Duodenal mucosa (tissue), 2 donors: ENCODE results near the gene ODF4.

Experiments used
- H3K27ac ChIP-seq: one replicate; pipeline ENCODE4 v1.7.0; 2013; ENCODE audit warnings: low read depth, low read length
- H3K27me3 ChIP-seq, 2 donors: one replicate each; pipeline ENCODE4 v1.7.0; 2013; ENCODE audit warnings: low read length in 2 of 2, control low read depth in 1 of 2; ENCODE audit not compliant: insufficient read depth in 2 of 2, control insufficient read depth in 1 of 2
- H3K36me3 ChIP-seq, 2 donors: one replicate each; pipeline ENCODE4 v1.7.0; 2013; ENCODE audit warnings: low read length in 2 of 2, control low read depth in 1 of 2; ENCODE audit not compliant: insufficient read depth in 2 of 2, control insufficient read depth in 1 of 2
- H3K4me1 ChIP-seq, 2 donors: one replicate each; pipeline ENCODE4 v1.7.0; 2013; ENCODE audit warnings: low read length in 2 of 2, control low read depth in 1 of 2; ENCODE audit not compliant: insufficient read depth in 2 of 2, control insufficient read depth in 1 of 2
- H3K4me3 ChIP-seq, 2 donors: one replicate each; pipeline ENCODE4 v1.7.0; 2013; ENCODE audit warnings: low read length in 2 of 2, low read depth in 1 of 2
- H3K9ac ChIP-seq, 2 donors: one replicate each; pipeline ENCODE4 v1.7.0; 2013; ENCODE audit warnings: low read length in 2 of 2, low read depth in 1 of 2
- H3K9me3 ChIP-seq, 2 donors: one replicate each; pipeline ENCODE4 v1.7.0; 2013; ENCODE audit warnings: low read length in 2 of 2, control low read depth in 1 of 2; ENCODE audit not compliant: control insufficient read depth in 1 of 2

The ODF4 gene

DNA sequence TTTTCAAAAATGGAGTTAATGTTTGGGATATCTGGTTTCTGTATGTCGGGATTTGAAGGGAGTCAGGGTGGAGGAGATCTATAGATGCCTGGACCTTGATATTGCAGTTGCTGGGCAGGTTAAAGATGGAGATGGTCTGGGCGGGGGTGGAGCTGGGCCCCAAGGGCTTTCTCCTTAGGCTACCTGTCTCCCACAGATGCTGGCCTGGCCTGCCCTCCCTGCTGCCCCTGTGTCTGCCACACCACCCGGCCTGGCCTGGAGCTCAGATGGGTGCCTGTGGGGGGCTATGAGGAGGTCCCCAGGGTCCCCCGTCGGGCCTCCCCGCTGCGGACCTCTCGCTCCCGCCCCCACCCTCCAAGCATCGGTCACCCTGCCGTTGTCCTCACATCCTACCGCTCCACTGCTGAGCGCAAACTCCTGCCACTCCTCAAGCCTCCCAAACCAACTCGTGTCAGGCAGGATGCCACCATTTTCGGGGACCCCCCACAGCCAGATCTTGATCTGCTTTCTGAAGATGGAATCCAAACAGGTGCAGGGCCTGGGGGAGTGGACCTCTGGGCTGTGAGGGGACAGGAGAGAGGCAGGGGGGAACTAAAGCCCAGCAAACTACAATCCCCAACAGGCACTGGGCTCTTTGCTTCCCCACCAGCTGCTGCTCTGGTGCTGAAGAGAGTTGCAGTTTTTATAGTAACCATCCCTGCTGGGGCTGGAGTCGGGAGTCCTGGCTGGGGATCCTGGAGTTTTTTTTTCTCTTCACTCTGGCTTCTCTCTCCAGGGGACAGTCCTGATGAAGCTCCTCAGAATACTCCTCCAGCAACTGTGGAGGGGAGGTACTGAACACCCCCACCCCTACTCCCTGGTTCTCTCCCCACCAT lies 26.7 kb upstream of the ODF4 start:
- H3K4me3 ChIP-seq = no peak overlapping the region
- no peak overlapping the region for H3K9ac ChIP-seq
- peaks cover 36 to 42% of the 10 kb centered on the region in 2 donors for H3K27me3 ChIP-seq
- H3K27ac ChIP-seq = no peak overlapping the region
- H3K4me1 ChIP-seq = no peaks in the 10 kb centered on the region
- no peaks in the 10 kb centered on the region for H3K36me3 ChIP-seq
- no peaks in the 10 kb centered on the region for H3K9me3 ChIP-seq

DNA sequence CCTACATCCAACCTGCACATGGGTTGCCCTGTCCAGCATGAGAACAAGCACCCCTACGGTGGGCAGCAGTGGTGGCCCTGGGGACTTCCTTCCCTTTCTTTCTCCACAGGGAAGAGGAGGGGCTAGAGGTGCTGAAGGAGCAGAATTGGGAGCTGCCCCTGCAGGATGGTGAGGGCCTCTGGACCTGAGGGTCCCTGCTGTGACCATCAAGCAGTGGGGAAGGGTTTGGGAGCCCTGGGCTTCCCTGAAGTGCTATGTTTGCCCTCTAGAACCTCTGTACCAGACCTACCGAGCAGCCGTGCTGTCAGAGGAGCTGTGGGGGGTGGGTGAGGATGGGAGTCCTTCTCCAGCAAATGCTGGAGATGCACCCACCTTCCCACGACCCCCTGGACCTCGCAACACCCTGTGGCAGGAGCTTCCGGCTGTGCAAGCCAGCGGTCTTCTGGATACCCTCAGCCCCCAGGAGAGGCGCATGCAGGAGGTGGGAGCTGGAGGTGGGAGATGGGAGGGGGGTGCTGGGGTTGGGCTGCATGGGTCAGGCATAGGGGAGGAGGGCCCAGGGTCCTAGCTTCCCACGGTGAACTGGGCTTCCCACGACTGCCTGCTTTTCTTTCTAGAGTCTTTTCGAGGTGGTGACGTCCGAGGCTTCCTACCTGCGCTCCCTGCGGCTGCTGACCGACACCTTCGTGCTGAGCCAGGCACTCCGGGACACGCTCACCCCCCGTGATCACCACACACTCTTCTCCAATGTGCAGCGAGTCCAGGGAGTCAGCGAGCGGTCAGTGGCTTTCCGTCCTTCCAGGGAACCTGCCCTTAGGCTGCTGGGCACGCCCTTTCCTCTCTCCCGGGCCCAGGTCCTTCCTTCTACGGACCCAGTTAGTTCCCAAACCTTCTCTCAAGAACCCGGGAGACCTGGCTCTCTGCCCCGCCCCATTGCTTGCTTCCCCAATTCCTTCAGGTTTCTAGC lies 24.6 kb upstream of the ODF4 start:
- Histone ChIP-seq H3K36me3 (no peaks in the 10 kb centered on the region), H3K9me3 (no peaks in the 10 kb centered on the region), H3K27ac (no peak overlapping the region), H3K4me1 (no peaks in the 10 kb centered on the region), H3K9ac (no peak overlapping the region), H3K27me3 (peaks cover 40 to 42% of the 10 kb centered on the region in 2 donors), H3K4me3 (peak overlapping the region in 1 of 2 donors; percentile 22)

GRCh38 chr17:8315764-8316217 lies 23.8 kb upstream of the ODF4 start:
- Histone ChIP-seq H3K9ac (no peak overlapping the region), H3K36me3 (no peaks in the 10 kb centered on the region), H3K4me3 (no peak overlapping the region), H3K27ac (no peak overlapping the region), H3K4me1 (no peaks in the 10 kb centered on the region), H3K27me3 (peaks cover 35 to 36% of the 10 kb centered on the region in 2 donors), H3K9me3 (no peaks in the 10 kb centered on the region)

DNA sequence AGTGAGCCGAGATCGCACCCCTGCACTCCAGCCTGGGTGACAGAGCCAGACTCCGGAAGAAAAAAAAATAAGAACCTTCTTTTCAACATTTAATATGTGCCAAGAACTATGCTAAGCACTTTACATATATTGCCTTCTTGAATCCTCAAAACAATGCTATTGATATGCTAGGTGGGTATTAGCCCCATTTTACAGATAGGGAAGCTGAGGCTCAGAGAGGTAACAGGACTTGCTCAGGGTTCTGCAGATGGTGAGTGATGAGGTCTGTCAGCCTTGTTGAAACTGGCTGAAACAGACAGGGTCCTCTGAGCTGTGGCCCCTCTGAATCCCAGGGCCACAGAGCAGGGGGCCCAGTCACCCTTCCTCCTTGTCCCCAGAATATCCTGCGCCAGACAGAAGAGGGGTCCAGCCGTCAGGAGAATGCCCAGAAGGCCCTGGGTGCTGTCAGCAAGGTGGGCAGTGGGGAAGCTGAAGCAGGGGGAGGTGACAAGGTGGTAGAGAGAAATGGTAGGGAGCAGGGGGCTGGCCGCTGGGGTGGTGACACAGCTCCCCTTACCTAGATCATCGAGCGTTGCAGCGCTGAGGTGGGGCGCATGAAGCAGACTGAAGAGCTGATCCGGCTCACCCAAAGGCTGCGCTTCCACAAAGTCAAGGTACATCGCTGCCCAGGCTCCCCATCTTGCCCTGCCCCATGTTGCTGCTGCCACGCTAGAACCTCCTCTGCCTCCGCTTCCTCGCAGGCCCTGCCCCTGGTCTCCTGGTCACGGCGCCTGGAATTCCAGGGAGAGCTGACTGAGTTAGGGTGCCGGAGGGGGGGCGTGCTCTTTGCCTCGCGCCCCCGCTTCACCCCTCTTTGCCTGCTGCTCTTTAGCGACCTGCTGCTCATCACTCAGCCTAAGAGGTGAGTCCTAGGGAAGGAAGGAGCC lies 21.4 kb upstream of the ODF4 start:
- no peaks in the 10 kb centered on the region for H3K36me3 ChIP-seq
- no peaks in the 10 kb centered on the region for H3K9me3 ChIP-seq
- no peaks in the 10 kb centered on the region for H3K4me1 ChIP-seq
- H3K27me3 ChIP-seq = peaks cover 25 to 31% of the 10 kb centered on the region in 2 donors
- no peak overlapping the region for H3K9ac ChIP-seq
- H3K27ac ChIP-seq = no peak overlapping the region
- H3K4me3 ChIP-seq = no peak overlapping the region

DNA sequence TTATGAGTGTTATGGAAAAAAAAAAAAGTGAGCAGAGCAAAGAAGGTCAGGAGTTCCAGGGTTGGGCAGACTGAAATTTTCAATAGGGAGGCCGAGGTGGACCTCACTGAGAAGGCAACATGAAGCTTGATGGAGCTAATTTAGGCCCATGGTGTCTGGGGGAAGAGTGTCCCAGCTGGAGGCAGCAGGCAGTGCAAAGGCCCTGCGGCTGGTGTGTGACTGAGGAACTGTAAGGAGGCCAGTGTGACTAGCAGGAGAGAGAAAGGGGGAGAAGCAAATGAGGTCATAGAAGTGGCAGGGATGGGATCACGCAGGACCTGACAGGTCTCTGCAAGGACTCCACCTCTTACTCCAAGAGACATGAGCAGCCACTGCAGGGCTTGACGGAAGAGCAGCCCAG lies 19.4 kb upstream of the ODF4 start:
- H3K27me3 ChIP-seq = peaks cover 14 to 24% of the 10 kb centered on the region in 2 donors

GRCh38 chr17:8320990-8321389 lies 18.6 kb upstream of the ODF4 start:
- Histone ChIP-seq H3K4me3 (no peak overlapping the region), H3K9me3 (no peaks in the 10 kb centered on the region), H3K36me3 (no peaks in the 10 kb centered on the region), H3K9ac (no peak overlapping the region), H3K27me3 (peaks cover 7 to 17% of the 10 kb centered on the region in 2 donors), H3K27ac (no peak overlapping the region), H3K4me1 (no peaks in the 10 kb centered on the region)

More for the DNA sequence above, 19.4 kb upstream of the ODF4 start:
- H3K9me3 ChIP-seq = no peaks in the 10 kb centered on the region
- H3K4me3 ChIP-seq = no peak overlapping the region
- no peaks in the 10 kb centered on the region for H3K36me3 ChIP-seq
- H3K27ac ChIP-seq = no peak overlapping the region
- H3K4me1 ChIP-seq = no peaks in the 10 kb centered on the region
- H3K9ac ChIP-seq = no peak overlapping the region

- no peaks in the 10 kb centered on the region for H3K36me3 ChIP-seq
- H3K9me3 ChIP-seq = no peaks in the 10 kb centered on the region
- H3K27me3 ChIP-seq = peaks cover 11 to 18% of the 10 kb centered on the region in 2 donors
- no peak overlapping the region for H3K9ac ChIP-seq
- H3K4me1 ChIP-seq = peaks cover 0 to 5% of the 10 kb centered on the region in 2 donors
- no peak overlapping the region for H3K27ac ChIP-seq
- no peak overlapping the region for H3K4me3 ChIP-seq
These were observed 17.6 kb upstream of the ODF4 start for GRCh38 chr17:8322061-8322460.

DNA sequence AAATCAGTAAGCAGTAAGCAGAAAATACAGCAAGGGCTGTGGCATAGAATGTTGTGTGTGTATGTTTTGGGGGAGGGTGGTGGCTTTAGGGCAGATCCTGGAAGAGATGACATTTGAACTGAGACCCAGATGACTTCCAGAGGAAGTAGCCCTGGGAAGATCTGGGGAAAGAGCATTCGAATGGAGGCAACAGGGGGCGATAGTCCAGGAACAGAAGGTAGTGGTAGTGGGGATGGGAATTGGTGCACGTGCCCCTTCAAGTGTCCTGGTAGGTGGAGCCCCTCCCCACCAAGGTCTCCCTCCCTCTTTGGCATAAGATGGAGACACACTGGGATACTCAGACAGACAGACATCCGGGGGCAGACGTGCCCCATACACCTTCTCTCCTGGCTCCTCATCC lies 15.5 kb upstream of the ODF4 start:
- no peak overlapping the region for H3K9ac ChIP-seq
- H3K9me3 ChIP-seq = no peaks in the 10 kb centered on the region
- H3K27ac ChIP-seq = no peak overlapping the region
- peaks cover 17% of the 10 kb centered on the region in 2 donors for H3K27me3 ChIP-seq
- no peaks in the 10 kb centered on the region for H3K36me3 ChIP-seq
- no peak overlapping the region for H3K4me3 ChIP-seq
- peaks cover 0 to 8% of the 10 kb centered on the region in 2 donors for H3K4me1 ChIP-seq

GRCh38 chr17:8324923-8325322 lies 14.7 kb upstream of the ODF4 start:
- Histone ChIP-seq H3K4me3 (no peak overlapping the region), H3K27ac (no peak overlapping the region), H3K9ac (no peak overlapping the region), H3K9me3 (no peaks in the 10 kb centered on the region), H3K27me3 (peaks cover 17% of the 10 kb centered on the region in 2 donors), H3K4me1 (peaks cover 0 to 8% of the 10 kb centered on the region in 2 donors), H3K36me3 (no peaks in the 10 kb centered on the region)
